Measurements from ENCODE around the gene WBP2.

The WBP2 gene

DNA sequence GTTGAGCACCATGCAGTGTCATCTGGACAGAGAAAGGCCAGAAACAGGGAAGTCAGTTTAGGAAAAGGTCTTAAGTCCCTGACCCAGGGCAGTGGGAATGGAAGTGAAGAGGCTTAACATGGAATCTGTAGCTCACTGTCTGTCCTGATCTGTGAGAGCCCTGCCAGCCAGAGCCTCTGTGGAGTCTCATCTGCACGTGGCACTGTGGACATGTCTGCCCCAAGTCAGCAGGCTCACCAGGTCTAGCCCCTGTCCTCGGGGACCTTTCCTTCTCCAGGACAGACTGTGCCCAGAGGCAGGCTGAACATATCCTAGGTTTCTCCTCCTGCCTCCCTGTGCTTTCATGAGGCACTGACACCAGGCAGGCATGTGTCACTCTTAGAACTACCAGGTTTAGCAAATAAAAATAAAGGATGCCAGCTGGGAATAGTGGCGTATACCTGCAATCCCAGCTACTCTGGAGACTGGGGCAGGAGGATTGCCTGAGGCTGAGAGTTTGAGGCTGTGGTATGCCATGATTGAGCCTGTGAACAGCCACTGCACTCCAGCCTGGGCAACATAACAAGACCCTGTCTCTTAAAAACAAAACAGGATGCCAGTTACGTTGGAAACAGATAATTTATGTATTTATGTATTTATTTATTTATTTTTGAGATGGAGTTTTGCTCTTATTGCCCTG is 48.2 kb downstream of the WBP2 start:
- DNase-seq (ENCODE audit: low read depth in 1 of 2, low spot score in 1 of 2) = no peak
- in situ Hi-C loops (cut with HindIII; ENCODE audit: low pct_unique_long_range_greater_than_20kb, low sequenced_read_pairs) = no loop called here

DNA sequence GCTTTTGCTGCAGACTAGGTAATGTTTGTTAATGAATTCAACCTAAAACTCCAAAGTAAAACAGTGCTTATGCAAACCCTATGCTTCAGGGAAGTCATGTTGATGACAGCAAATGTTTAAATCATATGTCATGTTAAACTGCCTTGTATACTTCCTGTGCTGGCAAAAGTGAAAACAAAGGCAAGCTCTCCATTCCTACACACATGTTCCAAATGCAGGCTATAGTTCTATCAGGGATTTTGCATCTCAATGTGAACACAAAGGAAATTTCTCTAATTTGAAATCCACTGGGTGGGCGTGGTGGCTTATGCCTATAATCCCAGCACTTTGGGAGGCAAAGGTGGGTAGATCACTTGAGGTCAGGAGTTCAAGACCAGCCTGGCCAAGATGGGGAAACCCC is 51.3 kb downstream of the WBP2 start:
- in situ Hi-C loops (cut with HindIII; ENCODE audit: low pct_unique_long_range_greater_than_20kb, low sequenced_read_pairs) = no loop called here
- TF ChIP-seq JUND (IDR thresholded peaks at IDR 0.05; ENCODE audit: low read depth) = no peak
- no peak for DNase-seq (ENCODE audit: low read depth in 1 of 2, low spot score in 1 of 2)

More for the DNA sequence above, 48.2 kb downstream of the WBP2 start:
- no peak for TF ChIP-seq JUND (IDR thresholded peaks at IDR 0.05; ENCODE audit: low read depth)

DNA sequence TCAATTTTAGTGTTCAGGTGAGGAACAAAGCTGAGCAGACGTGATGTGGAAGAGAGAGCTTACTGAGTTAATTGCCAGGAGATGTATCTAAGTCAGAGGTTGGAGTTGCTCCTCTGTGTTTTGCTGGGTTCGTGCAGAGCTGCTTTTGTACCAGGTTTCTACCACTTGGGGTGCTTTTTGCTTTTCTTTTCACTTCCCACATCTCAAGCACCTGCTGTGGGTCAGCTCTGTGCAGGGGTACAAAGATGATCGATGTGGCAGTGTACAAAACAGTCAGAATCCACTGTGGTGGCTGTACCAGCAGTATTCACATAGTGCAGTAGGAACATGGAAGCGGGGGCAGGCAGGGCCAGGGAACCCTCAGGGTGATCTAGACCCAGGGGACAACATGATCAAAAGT is 55.7 kb downstream of the WBP2 start:
- in situ Hi-C loops (cut with HindIII; ENCODE audit: low pct_unique_long_range_greater_than_20kb, low sequenced_read_pairs) = no loop called here
- TF ChIP-seq JUND (IDR thresholded peaks at IDR 0.05; ENCODE audit: low read depth) = no peak
- no peak for DNase-seq (ENCODE audit: low read depth in 1 of 2, low spot score in 1 of 2)

DNA sequence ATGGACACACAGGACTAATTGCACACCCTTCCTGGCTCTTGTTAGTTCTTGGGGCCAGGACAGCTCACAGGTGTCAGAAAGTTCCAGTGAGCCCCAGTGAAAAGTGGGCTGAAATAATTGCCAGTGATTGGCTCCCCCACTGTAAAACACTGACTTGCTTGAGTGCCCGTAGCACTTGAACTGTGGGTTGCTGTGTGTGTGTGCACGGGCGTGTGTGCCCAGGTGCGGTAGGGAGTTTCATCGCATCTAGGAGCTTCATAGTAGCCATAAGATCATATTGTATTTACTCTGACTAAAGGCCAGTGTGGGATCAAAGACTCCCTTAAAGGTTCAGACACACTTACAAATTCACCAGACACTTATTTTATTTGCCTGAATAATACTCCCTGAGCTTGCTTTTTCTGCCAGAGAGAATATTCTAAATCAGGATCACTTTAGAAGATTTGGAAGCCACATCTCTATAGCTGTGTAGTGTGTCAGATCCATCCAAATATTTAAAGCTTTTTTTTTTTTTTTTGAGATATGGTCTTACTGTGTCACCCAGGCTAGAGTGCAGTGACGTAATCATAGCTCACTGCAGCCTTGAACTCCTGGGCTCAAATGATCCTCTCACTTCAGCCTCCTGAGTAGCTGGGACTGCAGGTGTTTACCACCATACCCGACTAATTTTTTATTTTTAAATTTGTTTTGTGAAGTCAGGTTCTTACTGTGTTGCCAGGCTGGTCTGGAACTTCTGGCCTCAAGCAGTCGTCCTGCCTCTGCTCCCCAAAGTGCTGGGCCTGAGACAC is 59.1 kb downstream of the WBP2 start:
- no peak for DNase-seq (ENCODE audit: low read depth in 1 of 2, low spot score in 1 of 2)
- TF ChIP-seq JUND (IDR thresholded peaks at IDR 0.05; ENCODE audit: low read depth) = no peak
- in situ Hi-C loops (cut with HindIII; ENCODE audit: low pct_unique_long_range_greater_than_20kb, low sequenced_read_pairs) = no loop called here

Data from T47D (cell line).